ENCODE measurements around the gene NXPH1. TPM values are rescaled to one million over a fixed set of nuclear protein-coding genes. Genes with fewer than 3 reads are reported as not detected.

Gene NXPH1
- total RNA-seq, 3 donors from 2014 or later, result not detected

- intact Hi-C loops (cut with DNase I, micrococcal nuclease), result no loop called here
- Histone ChIP-seq H3K4me3 (no peak overlapping the region), H3K4me1 (ENCODE audit: low read depth) (no peaks in the 10 kb centered on the region), H3K9me3 (no peaks in the 10 kb centered on the region), H3K36me3 (ENCODE audit: low read depth) (no peaks in the 10 kb centered on the region)
- no peak for TF ChIP-seq CTCF (IDR thresholded peaks at IDR 0.05)
- DNase-seq (no peak), ATAC-seq (no peak)
Measured at GRCh38 chr7:8615019-8615418, 181.6 kb downstream of the NXPH1 start.

GRCh38 chr7:8618441-8619070 is 185.1 kb downstream of the NXPH1 start:
- TF ChIP-seq CTCF (IDR thresholded peaks at IDR 0.05), result no peak
- no peak for ATAC-seq
- H3K9me3 ChIP-seq, result no peaks in the 10 kb centered on the region
- intact Hi-C loops (cut with DNase I, micrococcal nuclease), result no loop called here
- DNase-seq, result no peak
- H3K36me3 ChIP-seq (ENCODE audit: low read depth), result no peaks in the 10 kb centered on the region
- H3K4me3 ChIP-seq, result no peak overlapping the region
- no peaks in the 10 kb centered on the region for H3K4me1 ChIP-seq (ENCODE audit: low read depth)

GRCh38 chr7:8620169-8620568 is 186.8 kb downstream of the NXPH1 start:
- TF ChIP-seq CTCF (IDR thresholded peaks at IDR 0.05), result no peak
- H3K4me1 ChIP-seq (ENCODE audit: low read depth), result no peaks in the 10 kb centered on the region
- H3K4me3 ChIP-seq, result no peak overlapping the region
- intact Hi-C loops (cut with DNase I, micrococcal nuclease), result no loop called here
- ATAC-seq (no peak), DNase-seq (no peak)
- H3K9me3 ChIP-seq, result no peaks in the 10 kb centered on the region
- no peaks in the 10 kb centered on the region for H3K36me3 ChIP-seq (ENCODE audit: low read depth)

GRCh38 chr7:8625612-8626011 is 192.2 kb downstream of the NXPH1 start:
- no peak for ATAC-seq
- H3K4me1 ChIP-seq (ENCODE audit: low read depth), result peaks cover 4% of the 10 kb centered on the region
- H3K36me3 ChIP-seq (ENCODE audit: low read depth), result no peaks in the 10 kb centered on the region
- DNase-seq, result no peak
- TF ChIP-seq CTCF (IDR thresholded peaks at IDR 0.05), result no peak
- intact Hi-C loops (cut with DNase I, micrococcal nuclease), result no loop called here
- no peak overlapping the region for H3K4me3 ChIP-seq
- H3K9me3 ChIP-seq, result no peaks in the 10 kb centered on the region

- DNase-seq (no peak), ATAC-seq (no peak)
- Histone ChIP-seq H3K4me3 (no peak overlapping the region), H3K36me3 (ENCODE audit: low read depth) (no peaks in the 10 kb centered on the region), H3K9me3 (no peaks in the 10 kb centered on the region), H3K4me1 (ENCODE audit: low read depth) (peaks cover 4% of the 10 kb centered on the region)
- no peak for TF ChIP-seq CTCF (IDR thresholded peaks at IDR 0.05)
- intact Hi-C loops (cut with DNase I, micrococcal nuclease), result no loop called here
Measured at GRCh38 chr7:8627325-8627724, 193.9 kb downstream of the NXPH1 start.

- TF ChIP-seq CTCF (IDR thresholded peaks at IDR 0.05), result no peak
- intact Hi-C loops (cut with DNase I, micrococcal nuclease), result no loop called here
- no peak for ATAC-seq
- Histone ChIP-seq H3K4me3 (no peak overlapping the region), H3K36me3 (ENCODE audit: low read depth) (no peaks in the 10 kb centered on the region), H3K9me3 (no peaks in the 10 kb centered on the region), H3K4me1 (ENCODE audit: low read depth) (peaks cover 4% of the 10 kb centered on the region)
- DNase-seq, result no peak
Measured at GRCh38 chr7:8628656-8629055, 195.2 kb downstream of the NXPH1 start.
